B cell (primary cell): Measurements from ENCODE around the gene OTOR. TPM values are rescaled to one million over a fixed set of nuclear protein-coding genes. Genes with fewer than 3 reads are reported as not detected.

Experiments used
- ATAC-seq: fragments of 200-7000 bp; cut with Tn5 transposase; one replicate; pipeline ENCODE4 v1.10.0; 2021; ENCODE audit warnings: low read depth, mild to moderate bottlenecking, moderate number of reproducible peaks, moderate library complexity
- CTCF ChIA-PET: fragments of 350-600 bp; sonication (Branson Sonifier 250); formaldehyde crosslinking; loops from one replicate; lab custom pipeline; 2021; ENCODE audit warnings: antibody characterized with exemption, inconsistent platforms; lab: Charles Lee
- POLR2A ChIA-PET: fragments of 350-600 bp; sonication (Branson Sonifier 250); formaldehyde crosslinking; loops from one replicate; lab custom pipeline; 2021; ENCODE audit warnings: antibody characterized with exemption; lab: Charles Lee
- DNase-seq: peaks from one replicate; pipeline ENCODE4 v3.0.0; 2013
- H2AFZ ChIP-seq: 2 replicates; pipeline ENCODE4 v1.6.1; 2012; ENCODE audit warnings: mild to moderate bottlenecking, low read depth, low read length; ENCODE audit not compliant: insufficient read depth, poor library complexity, severe bottlenecking
- H3K27ac ChIP-seq, 2 donors: 1 replicate in 1 of 2; 2 replicates in 1 of 2; pipeline ENCODE4 v1.5.1; 2012 to 2013; ENCODE audit warnings: low read length in 2 of 2, mild to moderate bottlenecking in 2 of 2, moderate library complexity in 1 of 2
- H3K27me3 ChIP-seq, 4 experiments: fragments of 200-600 bp in 1 of 4; sonication (generic) in 1 of 4; replicated peaks in 1 of 4; 1 replicate in 2 of 4; 2 replicates in 2 of 4; pipeline versions ENCODE4 v1.6.1 to v1.7.0; 2013 to 2016; ENCODE audit warnings: low read length in 3 of 4, mild to moderate bottlenecking in 2 of 4, mixed read lengths in 1 of 4, moderate library complexity in 1 of 4; ENCODE audit not compliant: insufficient read depth in 4 of 4, control insufficient read depth in 3 of 4; ENCODE audit errors: control extremely low read depth in 1 of 4
- H3K36me3 ChIP-seq, 2 experiments: replicated peaks in 1 of 2; 1 replicate in 1 of 2; 2 replicates in 1 of 2; pipeline versions ENCODE4 v1.6.1 to v1.7.1; 2013; ENCODE audit warnings: low read length in 1 of 2; ENCODE audit not compliant: insufficient read depth in 2 of 2, control insufficient read depth in 1 of 2; ENCODE audit errors: control extremely low read depth in 1 of 2, extremely low read depth in 1 of 2
- H3K4me1 ChIP-seq, 2 donors: fragments of 200-600 bp in 1 of 2; sonication (generic) in 1 of 2; 1 replicate in 1 of 2; 2 replicates in 1 of 2; pipeline versions ENCODE4 v1.5.1 to v1.6.1; 2013 to 2017; ENCODE audit warnings: low read length in 2 of 2; ENCODE audit not compliant: control insufficient read depth in 2 of 2, insufficient read depth in 2 of 2
- H3K4me2 ChIP-seq: replicated peaks from 2 replicates; pipeline ENCODE3; 2012; ENCODE audit warnings: mild to moderate bottlenecking, low read depth, low read length; ENCODE audit not compliant: poor library complexity, severe bottlenecking
- H3K4me3 ChIP-seq, 5 experiments: fragments of 200-600 bp in 1 of 5; sonication (generic) in 1 of 5; 1 replicate in 3 of 5; 2 replicates in 2 of 5; pipeline versions ENCODE4 v1.5.1 to v1.7.0; 2011 to 2016; ENCODE audit warnings: low read length in 4 of 5, mild to moderate bottlenecking in 4 of 5, low read depth in 2 of 5, control low read depth in 1 of 5, moderate library complexity in 1 of 5; ENCODE audit not compliant: insufficient read depth in 1 of 5; ENCODE audit errors: control extremely low read depth in 1 of 5, extremely low read depth in 1 of 5
- H3K79me2 ChIP-seq: fragments of 200-600 bp; sonication (generic); one replicate; pipeline ENCODE4 v1.6.0; 2016; ENCODE audit warnings: low read length; ENCODE audit not compliant: control insufficient read depth, insufficient read depth
- H3K9ac ChIP-seq: fragments of 200-600 bp; sonication (generic); 2 replicates; pipeline ENCODE4 v1.6.1; 2017; ENCODE audit warnings: mild to moderate bottlenecking, low read length, moderate library complexity
- H3K9me3 ChIP-seq, 3 donors: one replicate each; pipeline versions ENCODE4 v1.6.1 to v1.7.1; 2013; ENCODE audit warnings: low read length in 2 of 3; ENCODE audit not compliant: control insufficient read depth in 2 of 3, insufficient read depth in 1 of 3; ENCODE audit errors: control extremely low read depth in 1 of 3
- H4K20me1 ChIP-seq: 2 replicates; pipeline ENCODE4 v1.6.0; 2012; ENCODE audit warnings: mild to moderate bottlenecking, low read length; ENCODE audit not compliant: insufficient read depth, control insufficient read depth, poor library complexity, severe bottlenecking
- H3K27ac Mint-ChIP-seq: one replicate; pipeline ENCODE4 v1.8.0; 2021; ENCODE audit warnings: mixed read lengths
- H3K27me3 Mint-ChIP-seq: one replicate; pipeline ENCODE4 v1.8.0; 2021; ENCODE audit warnings: mixed read lengths
- H3K4me1 Mint-ChIP-seq: one replicate; pipeline ENCODE4 v1.8.0; 2021; ENCODE audit warnings: mixed read lengths
- H3K4me3 Mint-ChIP-seq: one replicate; pipeline ENCODE4 v1.8.0; 2021; ENCODE audit warnings: mixed read lengths
- H3K9me3 Mint-ChIP-seq: one replicate; pipeline ENCODE4 v1.8.0; 2022; ENCODE audit warnings: mixed read lengths; ENCODE audit not compliant: insufficient read depth
- EZH2 ChIP-seq: IDR thresholded peaks from 2 replicates; pipeline ENCODE4 v1.6.1; 2012; ENCODE audit warnings: borderline replicate concordance, low read depth, mild to moderate bottlenecking, moderate library complexity, low read length; ENCODE audit not compliant: insufficient read depth, poor library complexity, severe bottlenecking
- WGBS: methylation state at CpG from one replicate; pipeline ENCODE4 v1.1.5; 2013; ENCODE audit warnings: missing lambda C conversion rate; ENCODE audit not compliant: insufficient coverage; 5-methylcytosine and 5-hydroxymethylcytosine counted together
- intact Hi-C: fragments of 100-400 bp; cut with micrococcal nuclease; formaldehyde crosslinking; loops from one replicate; pipeline ENCODE4 v1.10.0; 2022
- polyA plus RNA-seq: library from polyadenylated mRNA; depleted of rRNA; stranded (reverse); fragments of >200 nt; gene quantifications from 2 replicates; pipeline ENCODE4 v1.2.3, GENCODE V29; 2012
- total RNA-seq, 2 donors: library from RNA; stranded (reverse); fragments of 120-200 nt in 1 of 2; gene quantifications; 1 replicate in 1 of 2; 2 replicates in 1 of 2; pipeline versions ENCODE4 v1.2.3 to v1.2.4, GENCODE V29; 2013 to 2022
- TF ChIP-seq, protein P1 (sequence below): fragments of 200-600 bp; IDR thresholded peaks from one replicate; pipeline ENCODE4 v1.8.0; 2022; ENCODE audit warnings: antibody characterized with exemption, mild to moderate bottlenecking

The OTOR gene
- total and polyA plus RNA-seq, 2 donors (not counting 1 experiment from before 2014, with no cell fraction given) = not detected

DNA sequence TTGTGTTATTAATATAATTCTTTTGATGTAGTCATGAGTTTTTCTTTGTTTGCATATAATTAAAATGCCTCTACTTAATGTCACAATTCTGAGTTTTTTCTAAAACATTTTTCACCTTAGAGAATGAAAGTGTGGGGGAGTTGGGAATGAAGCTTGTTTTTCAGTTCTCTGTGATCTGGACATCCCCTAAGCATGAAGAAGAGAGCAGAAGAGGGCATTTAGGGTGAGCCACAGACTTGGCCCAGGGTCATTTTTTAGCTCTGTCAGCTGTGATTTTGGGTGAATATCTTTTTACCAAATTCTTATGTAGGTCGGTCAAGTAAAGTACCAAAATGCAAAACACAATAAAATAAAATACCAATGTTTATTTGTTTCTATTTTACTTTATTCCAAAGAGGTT lies 3.9 kb downstream of the OTOR start:
- CTCF ChIA-PET = interaction anchor here (0.6 to 3.4 kb wide), 2 partner anchors 9 to 14 kb away, joined by 4 to 11 read pairs; no protein-coding TSS in a partner anchor
- H3K79me2 ChIP-seq = no peaks in the 10 kb centered on the region
- H3K4me1 ChIP-seq = no peaks in the 10 kb centered on the region
- no peaks in the 10 kb centered on the region for H4K20me1 ChIP-seq
- H3K4me3 ChIP-seq = no peak overlapping the region
- POLR2A ChIA-PET = no interaction called here
- TF ChIP-seq, protein P1, sequence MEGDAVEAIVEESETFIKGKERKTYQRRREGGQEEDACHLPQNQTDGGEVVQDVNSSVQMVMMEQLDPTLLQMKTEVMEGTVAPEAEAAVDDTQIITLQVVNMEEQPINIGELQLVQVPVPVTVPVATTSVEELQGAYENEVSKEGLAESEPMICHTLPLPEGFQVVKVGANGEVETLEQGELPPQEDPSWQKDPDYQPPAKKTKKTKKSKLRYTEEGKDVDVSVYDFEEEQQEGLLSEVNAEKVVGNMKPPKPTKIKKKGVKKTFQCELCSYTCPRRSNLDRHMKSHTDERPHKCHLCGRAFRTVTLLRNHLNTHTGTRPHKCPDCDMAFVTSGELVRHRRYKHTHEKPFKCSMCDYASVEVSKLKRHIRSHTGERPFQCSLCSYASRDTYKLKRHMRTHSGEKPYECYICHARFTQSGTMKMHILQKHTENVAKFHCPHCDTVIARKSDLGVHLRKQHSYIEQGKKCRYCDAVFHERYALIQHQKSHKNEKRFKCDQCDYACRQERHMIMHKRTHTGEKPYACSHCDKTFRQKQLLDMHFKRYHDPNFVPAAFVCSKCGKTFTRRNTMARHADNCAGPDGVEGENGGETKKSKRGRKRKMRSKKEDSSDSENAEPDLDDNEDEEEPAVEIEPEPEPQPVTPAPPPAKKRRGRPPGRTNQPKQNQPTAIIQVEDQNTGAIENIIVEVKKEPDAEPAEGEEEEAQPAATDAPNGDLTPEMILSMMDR = no peak
- no peak for TF ChIP-seq EZH2
- no peaks in the 10 kb centered on the region for H3K36me3 ChIP-seq
- H3K9me3 ChIP-seq = peaks cover 0 to 9% (median 0%) of the 10 kb centered on the region in 3 donors
- peaks cover 4% of the 10 kb centered on the region for H3K9me3 Mint-ChIP-seq
- H3K4me3 Mint-ChIP-seq = no peak overlapping the region
- no peak overlapping the region for H3K9ac ChIP-seq
- peaks cover 0 to 3% (median 0%) of the 10 kb centered on the region in 4 experiments for H3K27me3 ChIP-seq
- no peak overlapping the region for H3K4me2 ChIP-seq
- no CpG with 5 or more reads among the region's 1 CpG for WGBS
- H3K27ac Mint-ChIP-seq = no peak overlapping the region
- DNase-seq = no peak
- H2AFZ ChIP-seq = no peak overlapping the region
- ATAC-seq = no peak
- H3K4me1 Mint-ChIP-seq = no peaks in the 10 kb centered on the region
- intact Hi-C loops = no loop called here
- H3K27me3 Mint-ChIP-seq = peaks cover 44% of the 10 kb centered on the region
- H3K27ac ChIP-seq = no peak overlapping the region

- H3K4me1 Mint-ChIP-seq = no peaks in the 10 kb centered on the region
- Histone ChIP-seq H2AFZ (no peak overlapping the region), H3K9me3 (peaks cover 0 to 9% (median 0%) of the 10 kb centered on the region in 3 donors), H3K27ac (no peak overlapping the region), H3K4me1 (no peaks in the 10 kb centered on the region), H3K27me3 (peaks cover 0 to 3% (median 0%) of the 10 kb centered on the region in 4 experiments), H3K79me2 (no peaks in the 10 kb centered on the region), H3K4me3 (no peak overlapping the region), H3K36me3 (no peaks in the 10 kb centered on the region), H3K4me2 (no peak overlapping the region), H3K9ac (no peak overlapping the region), H4K20me1 (no peaks in the 10 kb centered on the region)
- no peak overlapping the region for H3K27ac Mint-ChIP-seq
- ChIA-PET CTCF (interaction anchor here (3.4 kb wide), 1 partner anchor 8 kb away, joined by 11 read pairs; no protein-coding TSS in a partner anchor), POLR2A (no interaction called here)
- TF ChIP-seq EZH2 = no peak
- H3K27me3 Mint-ChIP-seq = peaks cover 48% of the 10 kb centered on the region
- ATAC-seq (no peak), DNase-seq (no peak)
- no peak overlapping the region for H3K4me3 Mint-ChIP-seq
- intact Hi-C loops = no loop called here
- H3K9me3 Mint-ChIP-seq = peaks cover 4% of the 10 kb centered on the region
These were observed 4.7 kb downstream of the OTOR start for GRCh38 chr20:16752901-16753300.
